HG03039 (cell line): ENCODE data around the gene PAX9.
A peak's percentile ranks its signal among the peaks of the same experiment; 100 is the strongest.

ENCODE experiments used
- ATAC-seq: cut with Tn5 transposase; IDR thresholded peaks from one replicate; pipeline ENCODE4 v1.9.1; 2021; ENCODE audit warnings: mild to moderate bottlenecking, moderate library complexity; ENCODE audit not compliant: unreplicated experiment

PAX9 gene

DNA sequence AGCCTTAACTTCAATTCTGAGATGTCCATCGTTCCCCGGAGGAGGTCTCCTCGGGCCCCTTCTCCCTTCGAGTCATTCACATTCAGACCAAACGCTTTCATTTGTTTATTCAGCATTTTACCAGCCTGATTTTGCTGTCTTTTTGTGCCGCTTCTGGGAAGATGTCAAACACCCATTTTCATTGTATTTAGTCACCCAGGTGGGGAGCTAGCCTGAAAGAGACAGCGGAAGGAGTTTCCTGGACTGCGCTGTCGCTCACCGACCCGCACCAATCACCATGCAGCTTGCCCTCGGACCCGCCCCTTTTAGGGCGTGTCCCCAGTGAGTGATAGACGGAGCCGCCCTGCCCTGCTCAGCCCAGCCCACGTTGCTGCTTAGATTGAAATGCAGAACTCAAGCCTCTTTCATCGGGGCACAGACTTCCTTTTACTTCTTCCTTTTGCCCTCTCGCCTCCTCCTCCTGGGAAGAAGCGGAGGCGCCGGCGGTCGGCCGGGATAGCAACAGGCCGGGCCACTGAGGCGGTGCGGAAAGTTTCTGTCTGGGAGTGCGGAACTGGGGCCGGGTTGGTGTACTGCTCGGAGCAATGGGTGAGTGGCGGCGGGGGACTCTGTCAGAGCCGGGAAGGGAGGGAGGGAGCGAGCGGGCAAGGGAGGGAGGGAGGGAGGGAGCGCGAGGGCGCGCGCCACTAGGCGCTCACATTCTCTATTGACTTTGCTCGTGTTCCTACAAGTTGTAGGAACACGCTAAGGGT lies at the start of gene PAX9:
Gene PAX9 (plus strand): TSS at position 355 of the 752 bp plus-strand sequence. CDS start 230 bp downstream, at position 585.
- ATAC-seq = peak; percentile 68

DNA sequence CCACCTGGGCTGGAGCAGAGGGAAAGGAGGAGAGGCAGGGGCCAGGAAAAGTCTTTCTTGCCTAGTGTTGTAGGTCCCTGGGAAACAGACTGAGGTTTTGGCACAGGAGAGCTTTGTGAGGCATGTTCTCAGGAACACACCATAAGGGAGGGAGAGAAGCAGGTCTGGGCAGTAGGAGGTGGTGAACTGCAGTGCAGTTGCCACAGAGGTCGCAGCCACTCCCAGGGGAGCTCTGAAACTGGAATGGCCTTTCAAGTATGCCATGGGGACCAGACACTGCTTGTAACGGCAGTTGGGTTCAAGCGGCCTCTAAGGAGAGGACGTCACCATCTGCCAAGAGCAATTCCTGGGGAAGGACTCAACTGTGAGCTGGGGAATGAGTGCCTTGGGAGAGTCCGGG lies 43.8 kb upstream of the PAX9 start:
- ATAC-seq = no peak

DNA sequence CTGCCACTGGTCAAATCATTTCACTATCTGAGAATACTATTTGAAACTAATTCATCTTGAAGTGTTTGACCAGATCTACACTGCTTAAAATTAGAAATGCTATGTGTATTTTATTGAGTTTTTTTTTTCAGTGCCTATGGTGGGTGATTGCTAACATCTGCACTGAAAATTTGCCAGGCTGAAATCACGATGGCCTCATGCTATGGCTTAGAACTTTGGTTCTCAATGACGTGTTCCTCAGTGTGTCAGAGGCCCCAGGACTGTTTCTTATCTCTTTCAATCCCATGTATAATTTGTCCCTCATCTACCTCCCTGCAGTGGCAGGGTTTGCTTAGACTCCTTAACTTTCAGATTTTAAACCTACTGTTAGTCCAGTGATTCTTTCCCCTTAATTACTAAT lies 43.0 kb upstream of the PAX9 start:
- no peak for ATAC-seq

DNA sequence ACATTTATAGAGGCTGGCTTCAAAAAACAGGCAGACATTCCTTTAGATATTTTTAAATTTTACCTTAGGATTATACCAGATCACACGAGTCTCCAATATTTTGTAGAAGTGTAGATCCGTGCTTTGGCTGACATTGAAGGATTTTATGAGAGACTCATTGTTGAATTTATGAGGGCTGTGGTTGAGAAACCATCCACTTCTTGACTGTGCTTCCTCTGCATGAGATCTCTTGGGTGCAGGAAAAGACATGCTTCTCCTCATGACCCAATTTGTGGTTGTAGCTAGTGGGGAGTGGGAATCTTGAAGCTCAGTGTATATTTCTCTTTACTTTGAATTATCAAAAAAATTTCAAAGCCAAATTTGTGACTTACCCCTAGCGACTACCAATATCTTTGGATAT lies 42.5 kb upstream of the PAX9 start:
- no peak for ATAC-seq

DNA sequence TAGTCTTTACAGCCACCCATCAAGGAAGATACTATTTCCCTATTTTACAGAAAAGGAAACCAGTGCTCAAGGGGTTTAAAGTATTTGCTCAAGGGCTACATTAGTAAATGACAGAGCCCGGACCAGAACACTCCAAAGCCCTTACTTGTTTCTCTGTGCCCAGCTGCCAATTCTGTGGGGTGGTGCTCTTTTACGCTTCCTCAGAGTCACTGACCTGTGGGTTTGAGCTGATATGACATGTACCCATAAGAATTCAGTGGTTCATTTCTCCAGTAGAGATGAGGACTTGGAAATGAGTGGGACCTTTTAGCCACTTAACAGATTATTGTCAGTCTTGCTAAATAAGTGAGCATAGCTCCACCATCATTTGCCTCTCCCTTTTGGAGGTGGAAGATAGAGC lies 41.8 kb upstream of the PAX9 start:
- ATAC-seq = no peak

DNA sequence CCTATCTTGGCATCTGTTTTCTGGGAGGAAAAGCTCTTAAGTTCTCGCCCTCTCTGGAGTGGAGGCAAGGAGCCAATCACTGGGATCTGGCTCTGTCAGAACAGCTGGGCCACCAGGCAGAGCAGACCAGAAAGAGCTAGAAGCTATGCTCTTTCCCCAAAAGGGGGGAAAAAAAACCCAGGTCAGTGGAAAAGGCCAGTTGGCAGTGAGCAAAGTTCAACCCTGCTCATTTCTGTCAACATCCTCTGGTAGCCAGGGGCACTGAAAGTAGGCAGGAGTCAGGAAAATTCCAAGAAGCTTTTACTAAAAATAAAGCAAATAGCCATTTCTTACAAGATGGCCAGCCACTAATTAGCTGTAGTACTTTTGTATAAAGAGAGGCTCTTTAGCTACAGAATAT lies 36.6 kb upstream of the PAX9 start:
- ATAC-seq = no peak

DNA sequence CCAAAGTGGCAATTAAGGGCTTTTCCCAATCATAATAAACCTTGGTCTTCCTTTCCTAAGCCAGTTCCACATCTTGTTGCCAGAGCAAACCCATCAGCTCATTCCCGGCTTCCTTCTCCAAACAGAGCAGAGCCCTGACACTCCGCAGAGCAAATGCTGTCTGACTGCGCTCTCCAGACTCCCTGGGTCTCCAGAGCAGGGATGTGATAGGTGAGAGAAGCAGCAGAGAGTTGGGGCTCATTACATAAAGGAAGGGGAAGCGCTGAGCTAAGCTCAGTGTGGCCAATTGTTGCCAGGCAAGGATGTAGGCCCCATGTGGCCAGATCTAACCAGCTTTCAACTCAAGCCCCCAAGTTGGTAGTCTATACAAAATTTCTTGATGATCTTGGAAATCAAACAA lies 36.2 kb upstream of the PAX9 start:
- ATAC-seq = no peak

DNA sequence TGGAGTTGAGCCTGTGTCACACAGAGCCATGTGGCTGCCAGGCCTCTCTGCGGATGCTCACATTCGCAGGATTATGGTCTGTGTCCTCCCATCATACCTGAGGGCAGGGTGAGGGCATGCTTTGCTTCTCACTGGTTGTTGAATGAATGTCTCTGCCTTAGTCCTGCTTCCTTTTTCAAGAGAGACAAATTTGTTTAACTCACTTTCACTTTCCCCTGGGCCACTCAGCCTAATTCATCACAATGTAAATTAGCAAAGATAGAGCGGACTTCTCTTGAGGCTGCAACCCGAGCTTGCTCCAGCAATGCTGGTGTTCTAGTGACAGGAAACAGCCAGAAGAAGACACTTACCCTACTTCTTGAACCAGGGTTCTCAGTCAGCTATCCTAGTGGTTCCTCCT lies 35.5 kb upstream of the PAX9 start:
- peak; percentile 49 for ATAC-seq

DNA sequence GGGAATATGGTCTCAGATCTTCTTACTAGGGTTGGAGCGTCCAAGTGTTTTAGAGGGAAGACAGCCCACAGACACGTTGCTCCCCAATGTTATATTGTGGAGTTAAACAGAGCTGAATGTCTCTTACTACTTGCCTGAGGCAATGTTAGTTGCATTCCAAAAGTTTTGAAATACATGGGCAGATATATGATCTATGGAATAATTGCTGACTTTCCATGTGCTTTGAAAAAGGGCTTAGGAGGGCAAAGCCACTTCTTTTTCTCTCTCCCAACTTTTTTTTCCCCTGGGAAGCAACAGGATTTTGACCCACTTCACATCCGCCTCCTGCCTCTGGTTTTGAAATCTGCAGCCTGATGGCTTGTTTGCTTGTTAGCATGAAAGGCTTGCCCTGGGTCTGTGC lies 33.7 kb upstream of the PAX9 start:
- ATAC-seq = no peak

DNA sequence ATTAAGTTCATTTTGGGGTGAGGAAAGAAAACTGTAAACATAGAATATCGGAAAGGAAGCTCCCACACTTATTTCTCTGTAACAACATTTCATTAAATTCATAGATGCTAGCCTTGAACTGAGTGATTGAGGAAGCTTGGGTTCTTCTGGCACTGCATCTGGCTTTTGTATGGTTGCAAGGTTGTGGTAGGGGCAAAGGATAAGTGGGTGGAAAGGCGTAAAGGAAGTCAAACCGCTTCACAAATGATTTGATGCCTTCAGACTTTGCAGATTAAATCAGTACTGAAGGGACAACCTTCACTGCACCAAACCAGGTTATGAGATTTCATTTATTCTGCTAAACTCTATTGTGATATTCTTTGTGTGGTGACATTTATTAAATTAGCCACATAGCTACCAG lies 28.1 kb upstream of the PAX9 start:
- ATAC-seq = no peak

DNA sequence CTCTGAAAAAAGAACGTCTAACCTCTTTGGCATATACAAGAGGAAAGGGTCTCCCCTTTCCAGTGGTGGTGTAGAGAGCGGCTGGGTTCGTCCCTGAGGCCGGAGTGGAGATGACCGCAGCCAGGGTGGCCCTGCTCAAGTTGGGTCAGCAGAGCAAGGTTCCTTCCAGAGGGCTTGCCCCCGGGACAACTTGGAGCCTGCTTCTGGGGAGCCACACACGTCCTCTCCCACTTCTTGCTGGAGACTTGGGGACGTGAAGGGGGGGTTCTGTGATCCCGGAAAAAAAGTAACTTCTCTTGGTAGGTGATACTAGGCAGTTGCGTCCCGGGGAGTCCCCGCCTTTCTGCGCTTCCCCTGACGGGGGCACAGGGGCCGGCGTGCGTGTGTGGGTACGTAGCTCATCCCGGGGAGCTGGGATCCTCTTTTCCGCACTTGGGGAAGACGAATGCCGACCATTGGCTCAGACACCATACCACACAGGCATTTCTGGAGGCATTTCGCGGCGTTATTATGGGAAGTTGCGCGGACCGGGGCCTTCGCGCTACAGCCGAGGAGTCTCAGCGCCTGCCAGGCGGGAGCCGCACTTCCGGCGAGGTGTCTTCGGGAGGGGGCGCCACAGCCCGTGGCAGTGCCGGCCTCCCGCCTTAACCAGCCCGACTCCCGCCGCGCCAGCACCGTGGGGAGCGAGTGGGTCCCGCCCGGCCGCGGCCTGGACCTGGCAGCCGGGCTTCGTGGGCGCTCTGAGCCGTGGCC lies 14.8 kb upstream of the PAX9 start:
- no peak for ATAC-seq

DNA sequence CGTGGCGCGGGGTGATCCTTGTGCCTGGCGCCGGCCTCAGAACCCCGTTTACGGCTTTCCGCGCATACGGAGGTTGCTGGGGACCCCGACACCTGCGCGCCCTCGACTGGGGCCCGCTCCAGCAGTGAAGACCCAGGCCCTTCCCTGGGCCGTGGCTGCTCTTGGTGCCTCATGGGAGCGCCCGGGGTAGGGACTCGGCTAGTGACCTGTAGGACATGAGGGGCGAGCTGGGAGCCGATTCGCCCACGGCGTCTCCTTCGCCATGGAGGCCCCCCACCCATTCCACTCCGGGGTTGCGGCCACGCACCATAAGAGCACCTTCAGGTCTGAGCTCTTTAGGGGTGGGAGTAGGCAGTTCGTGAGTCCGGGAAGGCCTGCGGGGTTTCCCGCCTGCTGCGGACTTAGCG lies 14.2 kb upstream of the PAX9 start:
- ATAC-seq = no peak

DNA sequence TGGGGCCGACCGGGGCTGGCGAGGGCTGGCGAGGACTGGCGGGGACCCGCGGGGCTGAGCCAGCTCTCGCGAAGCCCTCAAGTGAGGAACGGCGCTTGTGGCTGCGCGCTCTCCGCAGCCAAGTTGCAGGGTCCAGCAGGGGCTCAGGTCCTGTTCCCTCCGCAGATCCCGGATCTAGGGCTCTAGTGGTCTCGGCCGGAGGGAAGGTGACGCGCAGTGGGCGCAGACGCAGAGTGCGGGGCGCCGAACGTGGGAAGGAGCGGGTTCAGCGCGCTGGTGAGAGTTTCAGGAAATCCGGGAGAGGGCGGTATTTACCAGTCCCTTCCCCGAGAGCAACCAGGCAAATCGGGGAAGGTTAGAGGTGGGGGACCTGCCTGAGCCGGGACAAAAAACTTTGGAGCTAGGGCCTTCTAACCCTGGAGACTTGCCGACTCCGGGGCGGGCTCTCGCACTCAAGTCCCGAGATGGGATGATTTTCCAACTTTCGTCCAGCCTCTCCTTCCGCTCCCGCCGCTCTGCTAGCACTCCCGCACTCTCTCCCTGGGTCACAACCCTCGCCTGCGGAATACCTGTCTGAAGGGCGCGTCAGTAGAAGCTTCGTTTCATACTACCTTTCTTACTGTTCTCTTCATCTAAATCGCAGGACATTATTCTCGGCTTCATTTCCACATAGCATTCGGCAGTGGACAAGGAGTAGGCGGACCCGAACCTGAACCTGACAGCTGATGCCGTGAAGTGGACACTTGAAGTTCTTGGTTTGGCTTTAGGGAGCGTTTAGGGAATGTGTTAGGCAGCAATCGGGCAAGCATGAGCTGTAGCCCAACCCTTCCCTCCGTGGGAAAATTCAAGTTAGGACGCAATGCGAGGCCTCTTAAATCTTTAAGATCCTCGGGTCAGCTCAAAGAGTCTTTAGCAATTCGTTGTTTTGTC lies 13.6 kb upstream of the PAX9 start:
- ATAC-seq = no peak

DNA sequence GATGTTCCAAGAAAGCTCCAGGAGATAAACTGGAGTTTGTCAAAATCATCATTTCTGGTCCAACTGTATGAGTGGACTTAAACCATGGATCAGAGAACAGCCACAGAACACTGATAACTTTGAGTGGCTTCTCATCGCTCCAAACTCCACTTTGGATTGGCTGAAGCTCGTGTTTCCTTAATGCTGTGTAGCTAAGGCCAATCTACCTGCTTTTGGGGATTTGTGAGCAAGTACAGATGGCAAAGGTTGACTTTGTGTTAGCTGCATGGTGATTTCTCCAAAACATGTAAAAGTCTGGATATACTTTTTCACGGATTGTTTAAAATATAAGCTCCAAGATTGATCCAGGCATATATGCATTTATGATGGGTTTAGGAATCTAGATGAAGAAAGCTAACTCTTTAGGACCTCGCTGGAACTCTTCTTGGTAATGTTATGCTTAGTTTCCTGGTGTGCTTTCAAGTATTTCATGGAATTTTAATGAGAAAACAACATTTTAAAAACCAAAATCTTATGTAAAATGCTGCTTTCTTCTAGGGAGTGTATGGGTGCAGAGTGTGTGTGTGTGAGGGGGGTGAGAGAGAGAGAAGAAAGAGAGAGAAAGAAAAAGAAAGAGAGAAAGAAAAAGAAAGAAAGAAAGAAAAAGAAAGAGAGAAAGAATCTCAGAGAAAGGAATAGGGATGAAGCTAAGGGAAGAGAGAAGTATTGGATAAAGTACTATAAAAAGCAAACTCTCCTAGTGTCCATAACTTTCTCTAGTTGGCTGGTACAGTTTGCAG lies 11.6 kb upstream of the PAX9 start:
- no peak for ATAC-seq

DNA sequence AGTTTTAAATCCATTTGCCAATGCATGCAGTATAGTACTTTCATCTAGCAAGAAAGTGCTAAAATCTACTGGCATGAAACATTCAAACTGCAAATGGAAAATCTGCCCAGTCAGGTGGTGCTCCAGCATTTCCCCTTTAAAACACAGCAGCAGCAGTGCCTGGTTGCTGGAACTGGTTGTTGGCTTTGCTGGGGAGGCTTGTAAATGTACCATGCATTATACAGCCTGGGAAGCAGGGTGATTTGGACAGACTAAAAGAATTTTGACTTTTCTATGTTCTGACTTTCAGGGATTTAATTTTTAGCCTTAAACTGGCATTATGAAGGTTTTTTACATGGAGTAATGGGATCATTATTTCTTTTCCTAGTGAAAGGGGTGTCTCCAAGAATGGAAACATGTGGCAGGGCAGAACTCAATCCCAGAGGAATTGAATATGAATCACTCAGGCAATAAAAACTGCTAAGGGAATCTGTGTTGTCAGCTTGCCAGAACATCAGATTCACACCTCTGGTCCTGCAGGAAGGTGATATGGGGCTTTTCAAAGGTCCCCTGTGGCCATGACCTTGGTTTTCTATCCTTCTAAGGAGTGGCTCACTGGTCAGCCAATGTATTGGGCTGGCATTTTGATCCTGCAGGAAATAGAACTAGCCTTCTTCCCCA lies 9.0 kb upstream of the PAX9 start:
- no peak for ATAC-seq

DNA sequence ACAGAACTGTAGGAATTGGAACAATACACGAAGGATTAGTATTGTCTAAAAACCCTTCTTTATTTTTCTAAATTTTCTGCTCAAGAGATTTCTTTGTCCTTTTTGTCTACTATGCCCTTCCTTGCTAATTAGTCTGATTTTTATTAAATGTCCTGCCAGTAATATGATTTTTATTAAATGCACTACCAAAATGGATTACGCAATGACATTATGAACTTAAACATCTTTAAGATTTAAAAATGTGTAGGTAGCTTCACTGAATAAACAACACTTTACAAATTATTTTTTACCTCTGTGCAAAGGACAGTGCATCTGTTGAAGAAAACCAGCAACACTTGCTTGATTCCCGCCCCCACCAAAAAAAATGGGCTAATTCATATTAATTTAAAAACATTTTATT lies 8.2 kb upstream of the PAX9 start:
- no peak for ATAC-seq

DNA sequence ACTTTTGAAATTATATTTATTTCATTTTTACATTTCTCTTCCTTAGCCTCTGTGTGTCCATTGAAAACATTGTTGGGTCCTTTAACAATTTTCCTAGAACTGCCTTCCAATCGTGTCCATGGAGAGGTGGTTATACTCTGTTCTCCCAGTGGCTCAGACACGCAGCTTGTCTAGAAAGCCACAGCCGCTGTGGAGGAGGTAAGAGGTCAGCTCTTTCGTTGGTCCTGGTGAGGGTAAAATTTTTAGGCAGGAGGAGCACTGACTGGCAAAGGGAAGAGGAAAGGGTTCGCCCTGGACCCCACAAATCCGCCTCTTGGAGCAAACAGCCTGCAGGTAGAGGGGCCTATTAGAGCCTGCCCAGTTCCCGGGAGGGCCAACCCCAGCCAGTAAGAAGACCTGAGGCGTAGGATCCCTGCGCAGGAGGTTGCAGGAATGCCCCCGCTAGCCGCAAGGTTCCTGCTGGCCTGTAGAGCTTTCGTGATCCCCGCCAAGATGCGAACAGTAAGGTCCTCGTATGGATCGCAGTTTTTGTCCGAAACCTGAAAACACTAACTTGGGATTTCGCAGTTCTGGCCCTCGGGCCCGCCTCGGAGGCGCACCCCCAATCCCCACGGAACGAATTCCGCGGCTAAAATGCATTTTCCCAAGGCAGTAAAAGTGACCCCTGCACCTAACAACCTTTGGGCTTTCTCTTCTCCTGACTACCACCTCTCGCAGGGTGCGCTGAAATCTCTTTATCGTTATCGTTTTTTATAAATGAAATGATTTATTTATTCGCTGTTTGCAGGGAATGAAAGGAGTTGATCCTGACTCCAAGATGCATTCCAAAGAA lies 7.5 kb upstream of the PAX9 start:
- ATAC-seq = no peak

DNA sequence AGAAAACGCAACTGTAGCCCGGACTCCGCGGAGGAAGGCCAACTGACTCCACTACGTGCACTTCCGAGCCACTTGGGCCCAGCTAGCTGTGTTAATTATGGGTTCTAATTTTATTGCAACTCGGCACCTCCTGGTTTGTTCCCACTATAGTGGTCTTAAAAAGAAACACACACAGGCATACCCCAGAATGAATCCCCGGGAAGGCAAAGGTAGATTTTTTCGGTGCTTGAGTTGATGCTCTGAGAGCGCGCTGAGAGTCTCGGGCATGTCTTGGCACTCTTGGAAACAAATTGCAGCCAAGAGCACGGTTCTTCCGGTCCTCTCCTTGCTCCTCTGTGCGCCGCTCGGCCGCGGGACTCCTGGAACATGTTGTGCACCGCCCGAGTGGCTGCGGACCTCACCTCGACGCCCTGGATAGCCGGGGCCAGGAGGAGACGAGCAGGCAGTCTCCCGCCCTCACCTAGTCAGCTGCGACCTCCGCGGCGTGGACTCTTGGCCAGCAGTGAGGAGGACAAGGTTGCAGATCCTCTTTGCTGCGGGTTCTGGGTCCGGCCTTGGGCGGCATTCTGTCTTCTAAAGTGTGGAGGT lies 6.8 kb upstream of the PAX9 start:
- no peak for ATAC-seq

DNA sequence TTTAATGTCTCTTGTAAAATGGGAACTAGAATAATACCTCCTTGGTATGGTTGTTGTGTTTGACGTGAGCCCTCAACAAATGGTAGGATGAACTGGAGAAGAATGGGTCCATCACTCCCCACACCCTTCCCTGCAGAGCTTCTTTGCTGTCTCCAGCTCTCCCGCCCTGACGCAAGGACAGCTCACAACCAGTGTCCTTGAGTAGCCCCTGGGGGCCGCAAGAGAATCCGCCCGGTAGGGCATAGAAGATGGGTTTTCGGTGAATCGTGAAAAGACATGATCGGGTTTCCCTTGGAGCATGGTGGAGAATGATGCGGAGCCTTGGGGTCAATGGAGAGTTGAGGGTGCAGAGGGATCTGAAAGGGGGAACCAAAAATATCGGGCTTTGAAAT lies 6.1 kb upstream of the PAX9 start:
- no peak for ATAC-seq
